Fibroblast of lung (primary cell): Measurements from ENCODE around the gene TMEM255B. TPM values are rescaled to one million over a fixed set of nuclear protein-coding genes. Genes with fewer than 3 reads are reported as not detected.

Experiments
- DNase-seq, 2 donors: peaks; one replicate each; pipeline versions ENCODE4 v3.0.0 to v3.0.0-alpha.2; 2010; ENCODE audit warnings: low read depth in 2 of 2
- H2AFZ ChIP-seq: 2 replicates; pipeline ENCODE4 v1.5.1; 2012; ENCODE audit warnings: low read length, control low read depth, inconsistent platforms
- H3K27ac ChIP-seq: 2 replicates; pipeline ENCODE4 v1.5.1; 2011; ENCODE audit warnings: low read length, control low read depth; ENCODE audit not compliant: insufficient read depth
- H3K27me3 ChIP-seq: 2 replicates; pipeline ENCODE4 v1.5.1; 2011; ENCODE audit warnings: mild to moderate bottlenecking, low read length; ENCODE audit not compliant: control insufficient read depth, insufficient read depth
- H3K36me3 ChIP-seq: 2 replicates; pipeline ENCODE4 v1.5.1; 2011; ENCODE audit warnings: low read length; ENCODE audit not compliant: control insufficient read depth, insufficient read depth
- H3K4me1 ChIP-seq: 2 replicates; pipeline ENCODE4 v1.5.1; 2011; ENCODE audit warnings: low read length; ENCODE audit not compliant: control insufficient read depth, insufficient read depth; ENCODE audit errors: extremely low read depth
- H3K4me2 ChIP-seq: 2 replicates; pipeline ENCODE4 v1.5.1; 2011; ENCODE audit warnings: low read length, control low read depth; ENCODE audit not compliant: insufficient read depth; ENCODE audit errors: extremely low read depth
- H3K4me3 ChIP-seq, 4 experiments: fragments of 200-600 bp in 1 of 4; sonication (generic) in 1 of 4; replicated peaks in 1 of 4; 2 replicates each; pipeline ENCODE4 v1.5.1; 2011 to 2016; ENCODE audit warnings: low read length in 4 of 4, low read depth in 3 of 4, mild to moderate bottlenecking in 3 of 4, control low read depth in 2 of 4, inconsistent platforms in 1 of 4, mixed read lengths in 1 of 4; ENCODE audit not compliant: insufficient read depth in 1 of 4; ENCODE audit errors: control extremely low read depth in 1 of 4
- H3K79me2 ChIP-seq: 2 replicates; pipeline ENCODE4 v1.5.1; 2012; ENCODE audit warnings: mild to moderate bottlenecking, low read length, inconsistent platforms; ENCODE audit not compliant: control insufficient read depth, insufficient read depth
- H3K9ac ChIP-seq: 2 replicates; pipeline ENCODE4 v1.5.1; 2011; ENCODE audit warnings: mild to moderate bottlenecking, low read length, control low read depth; ENCODE audit not compliant: insufficient read depth
- H3K9me3 ChIP-seq: 2 replicates; pipeline ENCODE4 v1.5.1; 2012; ENCODE audit warnings: low read depth, low read length; ENCODE audit not compliant: control insufficient read depth, insufficient read depth
- H4K20me1 ChIP-seq: 2 replicates; pipeline ENCODE4 v1.5.1; 2011; ENCODE audit warnings: low read length; ENCODE audit not compliant: control insufficient read depth, insufficient read depth; ENCODE audit errors: extremely low read depth
- CTCF ChIP-seq, 2 donors: IDR thresholded peaks in 1 of 2; conservative IDR thresholded peaks in 1 of 2; 1 replicate in 1 of 2; 2 replicates in 1 of 2; pipeline ENCODE4 v1.5.1; 2011 to 2012; ENCODE audit warnings: low read length in 2 of 2, control low read depth in 1 of 2, inconsistent platforms in 1 of 2, low read depth in 1 of 2, mild to moderate bottlenecking in 1 of 2
- EZH2 ChIP-seq: IDR thresholded peaks from 2 replicates; pipeline ENCODE4 v1.5.1; 2012; ENCODE audit warnings: low read length, control low read depth, mild to moderate bottlenecking; ENCODE audit errors: missing control alignments
- polyA minus RNA-seq: library from RNA; depleted of rRNA, polyadenylated mRNA; stranded (reverse); fragments of >200 nt; gene quantifications from 2 replicates; pipeline ENCODE4 v1.2.3, GENCODE V29; 2011; ENCODE audit warnings: low replicate concordance
- polyA plus RNA-seq, 2 donors: library from polyadenylated mRNA; depleted of rRNA in 1 of 2; stranded (reverse) in 1 of 2; unstranded in 1 of 2; fragments of >200 nt; gene quantifications; 2 replicates each; pipeline ENCODE4 v1.2.1, GENCODE V29; 2011 to 2012; ENCODE audit warnings: missing spikeins in 1 of 2
- total RNA-seq: library from RNA; depleted of rRNA; stranded (reverse); fragments of >200 nt; gene quantifications from 2 replicates; pipeline ENCODE4 v1.2.1, GENCODE V29; 2014

The TMEM255B gene
- total RNA-seq (0.26 and 10.4 TPM in 2 replicates), polyA plus RNA-seq (2.4 and 4.7 TPM in 2 replicates), polyA minus RNA-seq (3.4 TPM in 1 of 2 replicates, not detected in the other)
- 3.7 and 6.4 TPM in 2 replicates for polyA plus RNA-seq (2012)

- peak; percentile 62 to 66 for DNase-seq
- Histone ChIP-seq H4K20me1 (no peaks in the 10 kb centered on the region), H3K27me3 (peaks cover 3% of the 10 kb centered on the region), H3K9me3 (no peaks in the 10 kb centered on the region), H3K9ac (peak within 1 kb of the TSS; percentile 55), H3K79me2 (no peaks in the 10 kb centered on the region), H3K27ac (no peak within 1 kb of the TSS), H3K4me3 (peak within 1 kb of the TSS; percentile 62 to 82 (median 72)), H3K4me2 (peak within 1 kb of the TSS; percentile 98), H3K36me3 (no peaks in the 10 kb centered on the region), H3K4me1 (no peaks in the 10 kb centered on the region), H2AFZ (peak within 1 kb of the TSS; percentile 88)
- TF ChIP-seq CTCF (conservative IDR thresholded peaks at IDR 0.05 in 1 of 2, IDR thresholded peaks at IDR 0.05 in 1 of 2; ENCODE audit: low read depth in 1 of 2, low read length in 2 of 2), result no peak
- no peak for TF ChIP-seq EZH2
Observed at GRCh38 chr13:113758651-113759524, at the start of gene TMEM255B. TMEM255B (plus strand) TSS chr13:113759226; CDS start chr13:113759270, 44 bp downstream.

GRCh38 chr13:113722921-113723320 is 36.1 kb upstream of the TMEM255B start:
- TF ChIP-seq EZH2, result no peak
- TF ChIP-seq CTCF (conservative IDR thresholded peaks at IDR 0.05 in 1 of 2, IDR thresholded peaks at IDR 0.05 in 1 of 2; ENCODE audit: low read depth in 1 of 2, low read length in 2 of 2), result no peak
- Histone ChIP-seq H3K4me2 (no peak overlapping the region), H3K79me2 (no peaks in the 10 kb centered on the region), H3K27me3 (no peaks in the 10 kb centered on the region), H2AFZ (no peak overlapping the region), H3K27ac (no peak overlapping the region), H3K4me3 (no peak overlapping the region), H3K4me1 (no peaks in the 10 kb centered on the region), H4K20me1 (no peaks in the 10 kb centered on the region), H3K9me3 (no peaks in the 10 kb centered on the region), H3K36me3 (no peaks in the 10 kb centered on the region), H3K9ac (no peak overlapping the region)
- DNase-seq, result no peak

GRCh38 chr13:113723410-113724015 is 35.5 kb upstream of the TMEM255B start:
- Histone ChIP-seq H3K4me3 (no peak overlapping the region), H3K36me3 (no peaks in the 10 kb centered on the region), H3K27ac (no peak overlapping the region), H4K20me1 (no peaks in the 10 kb centered on the region), H3K9me3 (no peaks in the 10 kb centered on the region), H3K4me2 (no peak overlapping the region), H3K9ac (no peak overlapping the region), H3K27me3 (no peaks in the 10 kb centered on the region), H3K79me2 (no peaks in the 10 kb centered on the region), H3K4me1 (no peaks in the 10 kb centered on the region), H2AFZ (no peak overlapping the region)
- no peak for DNase-seq
- TF ChIP-seq EZH2 (no peak), CTCF (conservative IDR thresholded peaks at IDR 0.05 in 1 of 2, IDR thresholded peaks at IDR 0.05 in 1 of 2; ENCODE audit: low read depth in 1 of 2, low read length in 2 of 2) (no peak)
